Liver (tissue), 9 donors: Measurements from ENCODE around the gene FAAP100. TPM values are rescaled to one million over a fixed set of nuclear protein-coding genes. Genes with fewer than 3 reads are reported as not detected.
A peak's percentile ranks its signal among the peaks of the same experiment; 100 is the strongest.

Experiments used
- DNase-seq: peaks from one replicate; pipeline ENCODE4 v3.0.0-alpha.2; 2017; ENCODE audit warnings: low spot score
- H3K27ac ChIP-seq, 2 donors: one replicate each; pipeline ENCODE4 v1.7.0; 2013; ENCODE audit warnings: inconsistent platforms in 2 of 2, low read length in 2 of 2, control low read depth in 1 of 2, low read depth in 1 of 2, mild to moderate bottlenecking in 1 of 2
- H3K27me3 ChIP-seq, 4 donors: one replicate each; pipeline versions ENCODE4 v1.6.1 to v1.7.0; 2013; ENCODE audit warnings: low read length in 3 of 4, inconsistent platforms in 1 of 4, mild to moderate bottlenecking in 1 of 4, moderate library complexity in 1 of 4; ENCODE audit not compliant: control insufficient read depth in 4 of 4, insufficient read depth in 4 of 4
- H3K36me3 ChIP-seq, 4 donors: one replicate each; pipeline versions ENCODE4 v1.6.1 to v1.7.0; 2013; ENCODE audit warnings: low read length in 3 of 4, mild to moderate bottlenecking in 3 of 4, low read depth in 1 of 4, moderate library complexity in 1 of 4; ENCODE audit not compliant: control insufficient read depth in 4 of 4, insufficient read depth in 3 of 4
- H3K4me1 ChIP-seq, 4 donors: one replicate each; pipeline versions ENCODE4 v1.6.1 to v1.7.0; 2013; ENCODE audit warnings: low read length in 3 of 4, mild to moderate bottlenecking in 3 of 4, moderate library complexity in 1 of 4; ENCODE audit not compliant: control insufficient read depth in 4 of 4, insufficient read depth in 4 of 4
- H3K4me3 ChIP-seq, 3 donors: one replicate each; pipeline versions ENCODE4 v1.6.1 to v1.7.0; 2013; ENCODE audit warnings: low read length in 3 of 3, control low read depth in 1 of 3, low read depth in 1 of 3, mild to moderate bottlenecking in 1 of 3
- H3K9ac ChIP-seq, 2 donors: one replicate each; pipeline ENCODE4 v1.7.0; 2013; ENCODE audit warnings: low read length in 2 of 2, mild to moderate bottlenecking in 2 of 2, moderate library complexity in 2 of 2, control low read depth in 1 of 2, low read depth in 1 of 2
- H3K9me3 ChIP-seq, 4 donors: one replicate each; pipeline versions ENCODE4 v1.6.1 to v1.7.0; 2013; ENCODE audit warnings: low read length in 3 of 4; ENCODE audit not compliant: control insufficient read depth in 4 of 4
- FOXA1 ChIP-seq: IDR thresholded peaks from 2 replicates; pipeline ENCODE4 v1.6.1; 2016; ENCODE audit warnings: antibody characterized with exemption
- FOXA2 ChIP-seq: IDR thresholded peaks from 2 replicates; pipeline ENCODE4 v1.6.1; 2016; ENCODE audit warnings: antibody characterized with exemption
- GABPA ChIP-seq, 2 donors: IDR thresholded peaks in 1 of 2; conservative IDR thresholded peaks in 1 of 2; 2 replicates each; pipeline ENCODE4 v1.6.1; 2016; ENCODE audit warnings: antibody characterized with exemption in 2 of 2, mild to moderate bottlenecking in 1 of 2, moderate library complexity in 1 of 2
- JUND ChIP-seq, 2 donors: IDR thresholded peaks; 2 replicates each; pipeline ENCODE4 v1.6.1; 2016; ENCODE audit warnings: antibody characterized with exemption in 2 of 2
- RAD21 ChIP-seq, 2 donors: IDR thresholded peaks; 2 replicates each; pipeline ENCODE4 v1.6.1; 2016; ENCODE audit warnings: antibody characterized with exemption in 2 of 2, mild to moderate bottlenecking in 2 of 2
- RXRA ChIP-seq, 2 donors: IDR thresholded peaks; 2 replicates each; pipeline ENCODE4 v1.6.1; 2017 to 2018; ENCODE audit warnings: antibody characterized with exemption in 2 of 2, mild to moderate bottlenecking in 1 of 2
- SP1 ChIP-seq: IDR thresholded peaks from 2 replicates; pipeline ENCODE4 v1.6.1; 2018; ENCODE audit warnings: antibody characterized with exemption, mild to moderate bottlenecking
- YY1 ChIP-seq: IDR thresholded peaks from 2 replicates; pipeline ENCODE4 v1.6.1; 2016; ENCODE audit warnings: antibody characterized with exemption, mild to moderate bottlenecking
- WGBS: extraction: QIAGEN DNeasy Blood & Tissue Kit; methylation state at CpG from one replicate; pipeline ENCODE4 v1.1.7; 2013; 5-methylcytosine and 5-hydroxymethylcytosine counted together
- polyA plus RNA-seq, 2 donors: library from polyadenylated mRNA; stranded (reverse) in 1 of 2; unstranded in 1 of 2; fragments of 200-250 nt in 1 of 2; fragments of >200 nt in 1 of 2; fragmentation: Nextera tagmentation in 1 of 2; extraction: Ambion mirVana in 1 of 2; gene quantifications; one replicate each; pipeline versions ENCODE4 v1.2.1 to v1.2.3, GENCODE V29; 2013 to 2015
- total RNA-seq, 2 donors: library from RNA; depleted of rRNA; stranded (reverse); fragments of >200 nt; gene quantifications; one replicate each; pipeline ENCODE4 v1.2.3, GENCODE V29; 2014
- TF ChIP-seq, protein P1 (sequence below): fragments of 150-350 bp; IDR thresholded peaks from 2 replicates; pipeline ENCODE4 v1.5.1; 2017; ENCODE audit warnings: improper control_type of control experiment, low read depth, low read length; ENCODE audit not compliant: missing input control
- donor health status: healthy.
- donor health status: healthy.
- donor health status: healthy.
- donor health status: healthy.
- donor health status: healthy.

Gene FAAP100
- total and polyA plus RNA-seq, 4 donors: 8.1 to 14.7 (median 9.7) TPM

- DNase-seq: no peak
- 6% methylated on average over 61 of the region's 61 CpGs for WGBS
- Histone ChIP-seq H3K36me3 (no peaks in the 10 kb centered on the region), H3K27ac (peak overlapping the region in 1 of 2 donors; percentile 35), H3K9ac (no peak overlapping the region), H3K4me3 (peak overlapping the region in 1 of 3 donors; percentile 33), H3K4me1 (peaks cover 2 to 23% (median 10%) of the 10 kb centered on the region in 4 donors), H3K9me3 (no peaks in the 10 kb centered on the region), H3K27me3 (no peaks in the 10 kb centered on the region)
- TF ChIP-seq FOXA2: no peak
- peak in 1 of 2 donors; percentile 50 for TF ChIP-seq RAD21 (IDR thresholded peaks at IDR 0.05)
- TF ChIP-seq, protein P1, sequence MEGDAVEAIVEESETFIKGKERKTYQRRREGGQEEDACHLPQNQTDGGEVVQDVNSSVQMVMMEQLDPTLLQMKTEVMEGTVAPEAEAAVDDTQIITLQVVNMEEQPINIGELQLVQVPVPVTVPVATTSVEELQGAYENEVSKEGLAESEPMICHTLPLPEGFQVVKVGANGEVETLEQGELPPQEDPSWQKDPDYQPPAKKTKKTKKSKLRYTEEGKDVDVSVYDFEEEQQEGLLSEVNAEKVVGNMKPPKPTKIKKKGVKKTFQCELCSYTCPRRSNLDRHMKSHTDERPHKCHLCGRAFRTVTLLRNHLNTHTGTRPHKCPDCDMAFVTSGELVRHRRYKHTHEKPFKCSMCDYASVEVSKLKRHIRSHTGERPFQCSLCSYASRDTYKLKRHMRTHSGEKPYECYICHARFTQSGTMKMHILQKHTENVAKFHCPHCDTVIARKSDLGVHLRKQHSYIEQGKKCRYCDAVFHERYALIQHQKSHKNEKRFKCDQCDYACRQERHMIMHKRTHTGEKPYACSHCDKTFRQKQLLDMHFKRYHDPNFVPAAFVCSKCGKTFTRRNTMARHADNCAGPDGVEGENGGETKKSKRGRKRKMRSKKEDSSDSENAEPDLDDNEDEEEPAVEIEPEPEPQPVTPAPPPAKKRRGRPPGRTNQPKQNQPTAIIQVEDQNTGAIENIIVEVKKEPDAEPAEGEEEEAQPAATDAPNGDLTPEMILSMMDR: peak; percentile 47
- TF ChIP-seq JUND (IDR thresholded peaks at IDR 0.05): no peak
- no peak for TF ChIP-seq YY1
Measured at GRCh38 chr17:81519284-81520020, 32.7 kb downstream of the FAAP100 start.

DNA sequence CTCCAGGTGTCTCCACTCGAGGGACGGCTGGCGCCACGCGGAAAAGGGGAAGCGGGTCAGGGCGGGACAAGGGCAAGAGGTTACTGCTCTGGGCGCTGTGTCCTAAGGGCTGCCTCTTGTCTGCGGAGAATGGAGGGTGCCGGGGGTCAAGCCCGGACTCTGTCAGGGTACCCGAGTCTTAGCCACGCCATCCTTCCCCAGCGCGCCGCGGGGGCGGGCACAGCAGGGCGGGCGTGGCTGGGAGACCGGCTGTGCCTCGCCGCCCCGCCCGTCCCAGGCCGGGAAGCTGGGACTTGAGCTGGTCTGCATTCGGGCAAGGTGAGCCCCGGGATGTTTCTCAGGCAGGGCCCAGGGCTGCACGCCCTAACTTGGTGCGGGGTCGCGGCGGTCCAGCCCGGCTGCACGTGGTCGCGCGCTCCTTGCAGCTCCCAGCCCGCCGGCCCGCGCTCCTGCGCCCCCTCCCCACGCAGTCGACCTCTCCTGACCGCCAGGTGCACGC, 33.3 kb downstream of the FAAP100 start:
- H3K4me3 ChIP-seq: peak overlapping the region in 1 of 3 donors; percentile 33
- TF ChIP-seq FOXA2: no peak
- no peak for TF ChIP-seq RAD21 (IDR thresholded peaks at IDR 0.05)
- no peak for TF ChIP-seq FOXA1
- TF ChIP-seq JUND (IDR thresholded peaks at IDR 0.05): no peak
- H3K27ac ChIP-seq: peak overlapping the region in 1 of 2 donors; percentile 35
- no peak for DNase-seq
- WGBS: 8% methylated on average over 47 of the region's 47 CpGs
- H3K27me3 ChIP-seq: no peaks in the 10 kb centered on the region
- no peaks in the 10 kb centered on the region for H3K9me3 ChIP-seq
- H3K36me3 ChIP-seq: no peaks in the 10 kb centered on the region
- no peak overlapping the region for H3K9ac ChIP-seq
- H3K4me1 ChIP-seq: peaks cover 2 to 25% (median 14%) of the 10 kb centered on the region in 4 donors

DNA sequence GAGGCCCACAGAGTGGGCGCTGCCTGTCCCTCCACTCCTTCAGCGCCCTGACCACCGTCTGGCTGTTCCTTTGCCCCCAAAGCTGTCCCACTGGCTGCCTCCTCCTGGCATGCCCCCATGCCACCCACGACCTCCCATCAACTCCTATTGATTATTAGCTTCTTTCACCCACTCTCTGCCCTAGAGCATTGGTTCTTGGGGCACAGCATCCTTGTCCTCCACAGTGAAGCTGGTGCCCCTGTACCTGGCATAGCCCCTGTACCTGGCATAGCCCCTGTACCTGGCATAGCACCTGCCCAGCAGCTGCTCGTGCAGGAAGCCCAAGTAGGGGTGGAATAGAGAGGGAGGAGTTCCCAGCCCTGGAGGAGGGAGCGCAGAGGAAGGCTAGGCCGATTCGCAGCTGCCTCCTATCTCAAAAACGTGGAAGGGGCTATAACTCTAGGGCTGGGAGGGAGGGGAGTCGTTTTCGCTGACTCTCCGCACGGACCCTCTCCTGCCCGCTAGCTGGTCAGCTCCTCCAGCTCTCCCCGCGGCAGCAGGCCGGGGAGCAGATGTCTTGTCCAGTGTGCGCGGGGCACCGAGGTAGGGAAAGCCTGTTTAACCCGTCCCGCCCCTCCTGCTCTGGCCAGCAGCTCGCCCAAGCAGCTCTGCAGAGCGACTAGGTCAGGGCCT, 33.9 kb downstream of the FAAP100 start:
- H3K9me3 ChIP-seq: no peaks in the 10 kb centered on the region
- H3K9ac ChIP-seq: no peak overlapping the region
- H3K4me1 ChIP-seq: peaks cover 2 to 25% (median 17%) of the 10 kb centered on the region in 4 donors
- H3K27me3 ChIP-seq: no peaks in the 10 kb centered on the region
- no peaks in the 10 kb centered on the region for H3K36me3 ChIP-seq
- 54% methylated on average over 24 of the region's 24 CpGs for WGBS
- TF ChIP-seq RXRA (IDR thresholded peaks at IDR 0.05) (no peak), SP1 (no peak), GABPA (IDR thresholded peaks at IDR 0.05 in 1 of 2, conservative IDR thresholded peaks at IDR 0.05 in 1 of 2) (no peak)
- H3K27ac ChIP-seq: peak overlapping the region in 1 of 2 donors; percentile 7
- no peak for DNase-seq
- H3K4me3 ChIP-seq: no peak overlapping the region
